HepG2 (cell line): ENCODE results near the gene MXRA8. TPM values are rescaled to one million over a fixed set of nuclear protein-coding genes. Genes with fewer than 3 reads are reported as not detected.

Experiments used
- ASH2L ChIP-seq: fragments of 300-600, 200-600 bp; sonication (generic); IDR thresholded peaks from 2 replicates; pipeline ENCODE4 v1.7.0; 2017; ENCODE audit warnings: low read depth, mild to moderate bottlenecking, moderate library complexity, mixed read lengths, low read length; ENCODE audit not compliant: insufficient read length
- ATF7-NPFF ChIP-seq: sonication (generic); formaldehyde crosslinking; IDR thresholded peaks from 2 replicates; pipeline ENCODE4 v1.8.1; 2023; ENCODE audit warnings: mild to moderate bottlenecking, low read depth, missing genetic modification reagents, moderate library complexity
- HDAC1 ChIP-seq: sonication (generic); formaldehyde crosslinking; IDR thresholded peaks from 2 replicates; pipeline ENCODE4 v1.5.1; 2020; ENCODE audit warnings: mild to moderate bottlenecking, missing genetic modification reagents
- KDM5B ChIP-seq: sonication (generic); formaldehyde crosslinking; IDR thresholded peaks from 2 replicates; pipeline ENCODE4 v1.4.0; 2020; ENCODE audit warnings: missing genetic modification reagents, mild to moderate bottlenecking, borderline replicate concordance
- MTERF4 ChIP-seq: sonication (generic); formaldehyde crosslinking; IDR thresholded peaks from 2 replicates; pipeline ENCODE4 v1.8.0; 2023; ENCODE audit warnings: mild to moderate bottlenecking, missing genetic modification reagents
- NRL ChIP-seq: sonication (generic); formaldehyde crosslinking; IDR thresholded peaks from 2 replicates; pipeline ENCODE4 v1.5.0; 2020; ENCODE audit warnings: missing genetic modification reagents, mild to moderate bottlenecking, moderate library complexity, borderline replicate concordance
- PHF20 ChIP-seq: sonication (generic); formaldehyde crosslinking; IDR thresholded peaks from 2 replicates; pipeline ENCODE4 v1.5.0; 2020; ENCODE audit warnings: mild to moderate bottlenecking, missing genetic modification reagents
- RBFOX2 ChIP-seq: fragments of 200-400 bp; formaldehyde crosslinking; IDR thresholded peaks from 2 replicates; pipeline ENCODE4 v1.6.1; 2017; ENCODE audit warnings: low read depth, mild to moderate bottlenecking, low read length
- RBM39 ChIP-seq: fragments of 200-400 bp; formaldehyde crosslinking; IDR thresholded peaks from one replicate; pipeline ENCODE4 v1.6.1; 2018; ENCODE audit warnings: antibody characterized with exemption, mild to moderate bottlenecking, low read depth, low read length; ENCODE audit not compliant: poor library complexity, severe bottlenecking
- TAF1 ChIP-seq: sonication (generic); formaldehyde crosslinking; IDR thresholded peaks from 2 replicates; pipeline ENCODE4 v1.4.0; 2020; ENCODE audit warnings: missing genetic modification reagents
- TCF7 ChIP-seq: sonication (generic); IDR thresholded peaks from 2 replicates; pipeline ENCODE4 v1.6.1; 2016; ENCODE audit warnings: antibody characterized with exemption, low read depth
- TFDP1 ChIP-seq: IDR thresholded peaks from 2 replicates; pipeline ENCODE4 v1.6.1; 2016; ENCODE audit warnings: missing compliant biosample characterization, missing genetic modification reagents, borderline replicate concordance
- ZBTB43 ChIP-seq: sonication (generic); formaldehyde crosslinking; conservative IDR thresholded peaks from 2 replicates; pipeline ENCODE4 v1.4.0; 2020; ENCODE audit warnings: missing genetic modification reagents
- ZNF274 ChIP-seq: sonication (generic); formaldehyde crosslinking; IDR thresholded peaks from 2 replicates; pipeline ENCODE4 v1.5.1; 2020; ENCODE audit warnings: mild to moderate bottlenecking, missing genetic modification reagents
- ZNF430 ChIP-seq: sonication (generic); formaldehyde crosslinking; IDR thresholded peaks from 2 replicates; pipeline ENCODE4 v1.9.0; 2021; ENCODE audit warnings: mild to moderate bottlenecking, missing genetic modification reagents
- ZNF510 ChIP-seq: sonication (generic); formaldehyde crosslinking; IDR thresholded peaks from 2 replicates; pipeline ENCODE4 v1.4.0; 2020; ENCODE audit warnings: low read depth, mild to moderate bottlenecking, missing genetic modification reagents
- ZNF543 ChIP-seq: sonication (generic); formaldehyde crosslinking; IDR thresholded peaks from 2 replicates; pipeline ENCODE4 v1.4.0; 2020; ENCODE audit warnings: mild to moderate bottlenecking, missing genetic modification reagents
- ZNF558 ChIP-seq: sonication (generic); formaldehyde crosslinking; IDR thresholded peaks from 2 replicates; pipeline ENCODE4 v1.9.0; 2022; ENCODE audit warnings: mild to moderate bottlenecking, missing genetic modification reagents, borderline replicate concordance
- ZNF563 ChIP-seq: sonication (generic); formaldehyde crosslinking; IDR thresholded peaks from 2 replicates; pipeline ENCODE4 v1.8.0; 2022; ENCODE audit warnings: mild to moderate bottlenecking, moderate library complexity, missing genetic modification reagents
- ZNF605 ChIP-seq: sonication (generic); formaldehyde crosslinking; IDR thresholded peaks from 2 replicates; pipeline ENCODE4 v1.8.0; 2022; ENCODE audit warnings: mild to moderate bottlenecking, missing genetic modification reagents
- ZNF704 ChIP-seq: sonication (generic); formaldehyde crosslinking; IDR thresholded peaks from 2 replicates; pipeline ENCODE4 v1.8.1; 2023; ENCODE audit warnings: mild to moderate bottlenecking, inconsistent platforms, moderate library complexity, missing genetic modification reagents, borderline replicate concordance
- ZNF710 ChIP-seq: sonication (generic); formaldehyde crosslinking; IDR thresholded peaks from 2 replicates; pipeline ENCODE4 v1.5.0; 2020; ENCODE audit warnings: mild to moderate bottlenecking, missing genetic modification reagents, borderline replicate concordance
- ZSCAN12 ChIP-seq: sonication (generic); formaldehyde crosslinking; IDR thresholded peaks from 2 replicates; pipeline ENCODE4 v1.9.0; 2021; ENCODE audit warnings: mild to moderate bottlenecking, missing genetic modification reagents
- polyA plus RNA-seq, 8 experiments: library from polyadenylated mRNA; depleted of rRNA in 3 of 8; stranded (reverse) in 7 of 8; unstranded in 1 of 8; fragments of >200 nt; fragmentation: Illumina TruSeq in 4 of 8; extraction: Trizol in 4 of 8; gene quantifications; 2 replicates each; pipeline versions ENCODE4 v1.2.1 to v1.2.3, GENCODE V29; 2011 to 2016; ENCODE audit warnings: low read depth in 4 of 8, missing spikeins in 1 of 8, mixed read lengths in 1 of 8; ENCODE audit not compliant: insufficient read depth in 1 of 8
- total RNA-seq, 5 experiments: library from RNA; depleted of rRNA; stranded (reverse); fragments of >200 nt; fragmentation: Illumina TruSeq; extraction: Trizol; gene quantifications; 2 replicates each; pipeline ENCODE4 v1.2.3, GENCODE V29; 2016; ENCODE audit warnings: low read depth in 1 of 5

Gene MXRA8
- total and polyA plus RNA-seq, 2 of the 13 experiments (the other 11 are each of a cell fraction or from before 2014, with no cell fraction given), result 19.8 to 44.8 TPM

- TF ChIP-seq ZBTB43, result 0 out of 2 replicates have a peak, but pooled peaks have one; percentile 8
- TF ChIP-seq ZNF430 (CRISPR knock-in tag), result no peak
- no peak for TF ChIP-seq MTERF4
- peak; percentile 15 for TF ChIP-seq ASH2L
- TF ChIP-seq HDAC1 (CRISPR knock-in tag), result peak; percentile 69
- TF ChIP-seq TCF7, result no peak
- TF ChIP-seq ZNF710, result 0 out of 2 replicates have a peak, but pooled peaks have one; percentile 27
- no peak for TF ChIP-seq ZNF510 (CRISPR knock-in tag)
- no peak for TF ChIP-seq ZNF274
- peak; percentile 13; the same call in 1 of the 2 replicates for TF ChIP-seq KDM5B (CRISPR knock-in tag)
- TF ChIP-seq PHF20 (CRISPR knock-in tag), result no peak
- no peak for TF ChIP-seq ZNF605 (CRISPR knock-in tag)
- TF ChIP-seq ZNF704 (CRISPR knock-in tag), result no peak
- TF ChIP-seq TAF1 (CRISPR knock-in tag), result 0 out of 2 replicates have a peak, but pooled peaks have one; percentile 1
- TF ChIP-seq ZNF563, result peak; percentile 55; the same call in 1 of the 2 replicates
- TF ChIP-seq NRL, result peak; percentile 8; the same call in 1 of the 2 replicates
- TF ChIP-seq ATF7-NPFF, result no peak
- no peak for TF ChIP-seq ZSCAN12
- no peak for TF ChIP-seq TFDP1
- peak; percentile 54 for TF ChIP-seq RBFOX2
- 0 out of 2 replicates have a peak, but pooled peaks have one; percentile 21 for TF ChIP-seq ZNF543 (CRISPR knock-in tag)
- 0 out of 2 replicates have a peak, but pooled peaks have one; percentile 9 for TF ChIP-seq ZNF558 (CRISPR knock-in tag)
- TF ChIP-seq RBM39, result peak; percentile 68
Measured at GRCh38 chr1:1307261-1307922, 51.0 kb downstream of the MXRA8 start (continued).
